ENCODE measurements around the gene ITGBL1. TPM values are rescaled to one million over a fixed set of nuclear protein-coding genes. Genes with fewer than 3 reads are reported as not detected.

Gene ITGBL1
- total and polyA plus RNA-seq, 2 experiments from 2014 or later, result 0.29 TPM; not detected in 1

GRCh38 chr13:101520672-101521071, 68.2 kb downstream of the ITGBL1 start:
- no peaks in the 10 kb centered on the region for H3K9me2 ChIP-seq (ENCODE audit: insufficient read depth)
- no peaks in the 10 kb centered on the region for H3F3A ChIP-seq (replicated peaks; ENCODE audit: low read depth)
- no peaks in the 10 kb centered on the region for H4K20me1 ChIP-seq (replicated peaks; ENCODE audit: insufficient read depth)
- no peaks in the 10 kb centered on the region for H3K79me2 ChIP-seq (replicated peaks; ENCODE audit: insufficient read depth)
- Mint-ChIP-seq H3K4me1 (peaks cover 10% of the 10 kb centered on the region; the same call in 2 of the 3 replicates), H3K27me3 (ENCODE audit: insufficient read depth, low read depth, poor library complexity) (no peaks in the 10 kb centered on the region), H3K27ac (peak overlapping the region; percentile 46; the same call in 1 of the 2 replicates), H3K9me3 (no peaks in the 10 kb centered on the region; the same call in 2 of the 3 replicates), H3K4me3 (no peak overlapping the region), H3K36me3 (ENCODE audit: low read depth) (no peaks in the 10 kb centered on the region)
- peaks cover 4% of the 10 kb centered on the region; the same call in 1 of the 2 replicates for H3K4me1 ChIP-seq (ENCODE audit: insufficient read depth)
- H3K4me3 ChIP-seq, result no peak overlapping the region
- H3K27me3 ChIP-seq (ENCODE audit: insufficient read depth), result no peaks in the 10 kb centered on the region
- ATAC-seq, result no peak
- TF ChIP-seq ZNF462 (CRISPR knock-in tag; IDR thresholded peaks at IDR 0.05) (no peak), JUNB (IDR thresholded peaks at IDR 0.05; ENCODE audit: unreplicated experiment) (no peak), CREB1 (CRISPR knock-in tag; IDR thresholded peaks at IDR 0.05; ENCODE audit: low read depth) (no peak), NANOG (IDR thresholded peaks at IDR 0.05; ENCODE audit: borderline replicate concordance) (no peak), ETS1 (IDR thresholded peaks at IDR 0.05) (no peak), EZH2 (IDR thresholded peaks at IDR 0.05; ENCODE audit: low read depth, unreplicated experiment) (no peak), ZNF114 (CRISPR knock-in tag; IDR thresholded peaks at IDR 0.05) (no peak), REST (IDR thresholded peaks at IDR 0.05; ENCODE audit: unreplicated experiment) (no peak), EZH2phosphoT487 (IDR thresholded peaks at IDR 0.05; ENCODE audit: unreplicated experiment) (no peak), POLR2AphosphoS5 (IDR thresholded peaks at IDR 0.05; ENCODE audit: low read depth) (no peak), CTCF (conservative IDR thresholded peaks at IDR 0.05; ENCODE audit: low read depth in 2 of 2) (no peak), ZNF331 (CRISPR knock-in tag; IDR thresholded peaks at IDR 0.05; ENCODE audit: low read depth) (no peak), STAT1 (IDR thresholded peaks at IDR 0.05; ENCODE audit: unreplicated experiment) (no peak)
- H3K27ac ChIP-seq (ENCODE audit: low read depth), result no peak overlapping the region
- no peak for DNase-seq (ENCODE audit: low spot score)
- H3K36me3 ChIP-seq (ENCODE audit: insufficient read depth), result no peaks in the 10 kb centered on the region
- H3K4me2 ChIP-seq, result no peak overlapping the region
- H2AFZ ChIP-seq, result peak overlapping the region; percentile 66; the same call in 1 of the 2 replicates

Data from GM23338 (cell line).